H9 (cell line): ENCODE results near the gene CRB3. TPM values are rescaled to one million over a fixed set of nuclear protein-coding genes. Genes with fewer than 3 reads are reported as not detected.

ENCODE experiments used
- DNase-seq: peaks from one replicate; pipeline ENCODE4 v3.0.0-alpha.2; 2017
- H2AFZ ChIP-seq: one replicate; pipeline ENCODE4 v1.6.1; 2013; ENCODE audit warnings: mild to moderate bottlenecking, low read length, control low read depth, moderate library complexity
- H2AK5ac ChIP-seq: 2 replicates; pipeline ENCODE4 v1.6.1; 2013; ENCODE audit warnings: low read length, control low read depth, mixed read lengths; ENCODE audit not compliant: insufficient read length
- H2BK120ac ChIP-seq: one replicate; pipeline ENCODE4 v1.6.1; 2013; ENCODE audit warnings: low read depth, mild to moderate bottlenecking, low read length, control low read depth, inconsistent platforms; ENCODE audit not compliant: poor library complexity, severe bottlenecking
- H2BK12ac ChIP-seq: 2 replicates; pipeline ENCODE4 v1.6.1; 2013; ENCODE audit warnings: low read length, control low read depth, mixed read lengths, low read depth; ENCODE audit not compliant: insufficient read length
- H2BK15ac ChIP-seq: 2 replicates; pipeline ENCODE4 v1.6.1; 2013; ENCODE audit warnings: low read depth, low read length, control low read depth
- H2BK20ac ChIP-seq: one replicate; pipeline ENCODE4 v1.6.1; 2013; ENCODE audit warnings: low read depth, mild to moderate bottlenecking, low read length, control low read depth, inconsistent platforms; ENCODE audit not compliant: poor library complexity, severe bottlenecking
- H2BK5ac ChIP-seq: 2 replicates; pipeline ENCODE4 v1.6.1; 2013; ENCODE audit warnings: low read length, control low read depth, mixed read lengths; ENCODE audit not compliant: insufficient read length
- H3K14ac ChIP-seq: 2 replicates; pipeline ENCODE4 v1.6.1; 2013; ENCODE audit warnings: low read length, control low read depth; ENCODE audit not compliant: insufficient read depth
- H3K18ac ChIP-seq: 2 replicates; pipeline ENCODE4 v1.6.1; 2013; ENCODE audit warnings: low read depth, mild to moderate bottlenecking, mixed read lengths, low read length, control low read depth; ENCODE audit not compliant: insufficient read length
- H3K23ac ChIP-seq: 2 replicates; pipeline ENCODE4 v1.6.1; 2013; ENCODE audit warnings: low read length, control low read depth, mixed read lengths, low read depth; ENCODE audit not compliant: insufficient read length
- H3K23me2 ChIP-seq: 2 replicates; pipeline ENCODE4 v1.6.1; 2013; ENCODE audit warnings: low read depth, mild to moderate bottlenecking, mixed read lengths, low read length, control low read depth; ENCODE audit not compliant: insufficient read length, poor library complexity, severe bottlenecking
- H3K27ac ChIP-seq: 2 replicates; pipeline ENCODE4 v1.5.1; 2013; ENCODE audit warnings: low read length, control low read depth, mixed read lengths, low read depth; ENCODE audit not compliant: insufficient read length
- H3K27me3 ChIP-seq: 2 replicates; pipeline ENCODE4 v1.6.1; 2013; ENCODE audit warnings: low read length, control low read depth, inconsistent platforms; ENCODE audit not compliant: insufficient read depth
- H3K4ac ChIP-seq: 2 replicates; pipeline ENCODE4 v1.6.1; 2013; ENCODE audit warnings: low read depth, mild to moderate bottlenecking, control low read depth, inconsistent platforms, low read length, moderate library complexity
- H3K4me1 ChIP-seq: 2 replicates; pipeline ENCODE4 v1.6.1; 2013; ENCODE audit warnings: low read length, control low read depth, inconsistent platforms; ENCODE audit not compliant: insufficient read depth
- H3K4me2 ChIP-seq: 2 replicates; pipeline ENCODE4 v1.6.1; 2013; ENCODE audit warnings: low read length, control low read depth, mixed read lengths; ENCODE audit not compliant: insufficient read length, insufficient read depth
- H3K56ac ChIP-seq: 2 replicates; pipeline ENCODE4 v1.6.1; 2013; ENCODE audit warnings: low read depth, mild to moderate bottlenecking, mixed read lengths, low read length, control low read depth; ENCODE audit not compliant: insufficient read length
- H3K79me1 ChIP-seq: 2 replicates; pipeline ENCODE4 v1.6.1; 2013; ENCODE audit warnings: low read depth, mild to moderate bottlenecking, moderate library complexity, low read length, control low read depth, inconsistent platforms; ENCODE audit not compliant: insufficient read depth, poor library complexity, severe bottlenecking
- H3K79me2 ChIP-seq: 2 replicates; pipeline ENCODE4 v1.6.1; 2013; ENCODE audit warnings: low read length, control low read depth, inconsistent platforms; ENCODE audit not compliant: insufficient read depth
- H3K9ac ChIP-seq: 2 replicates; pipeline ENCODE4 v1.6.1; 2013; ENCODE audit warnings: low read length, control low read depth, mixed read lengths; ENCODE audit not compliant: insufficient read length; ENCODE audit errors: extremely low read depth
- H3K9me3 ChIP-seq: one replicate; pipeline ENCODE4 v1.6.1; 2013; ENCODE audit warnings: low read depth, low read length, inconsistent platforms; ENCODE audit not compliant: control insufficient read depth
- H3T11ph ChIP-seq: one replicate; pipeline ENCODE4 v1.6.1; 2013; ENCODE audit warnings: mild to moderate bottlenecking, low read length, control low read depth, inconsistent platforms
- H4K20me1 ChIP-seq: one replicate; pipeline ENCODE4 v1.6.1; 2013; ENCODE audit not compliant: control insufficient read depth, insufficient read length, insufficient read depth
- H4K5ac ChIP-seq: 2 replicates; pipeline ENCODE4 v1.6.1; 2013; ENCODE audit warnings: low read depth, mild to moderate bottlenecking, mixed read lengths, low read length, control low read depth; ENCODE audit not compliant: insufficient read length
- H4K8ac ChIP-seq: replicated peaks from 2 replicates; pipeline ENCODE4 v1.6.1; 2013; ENCODE audit warnings: low read length, control low read depth, mixed read lengths, low read depth; ENCODE audit not compliant: insufficient read length
- H4K91ac ChIP-seq: 2 replicates; pipeline ENCODE4 v1.6.1; 2013; ENCODE audit warnings: low read depth, mild to moderate bottlenecking, moderate library complexity, mixed read lengths, low read length, control low read depth; ENCODE audit not compliant: insufficient read length
- H3K27ac Mint-ChIP-seq, 3 experiments: 2 replicates in 2 of 3; 3 replicates in 1 of 3; pipeline ENCODE4 v1.8.0; 2020 to 2021; ENCODE audit warnings: mixed read lengths in 3 of 3, mild to moderate bottlenecking in 1 of 3, moderate library complexity in 1 of 3
- H3K27me3 Mint-ChIP-seq: 2 replicates; pipeline ENCODE4 v1.8.0; 2021; ENCODE audit warnings: low read depth, mild to moderate bottlenecking, moderate library complexity, mixed read lengths
- H3K36me3 Mint-ChIP-seq, 3 experiments: 2 replicates in 2 of 3; 3 replicates in 1 of 3; pipeline ENCODE4 v1.8.0; 2020 to 2021; ENCODE audit warnings: low read depth in 3 of 3, mixed read lengths in 3 of 3; ENCODE audit not compliant: insufficient read depth in 1 of 3
- H3K4me1 Mint-ChIP-seq, 2 experiments: 2 replicates each; pipeline ENCODE4 v1.8.0; 2020; ENCODE audit warnings: mixed read lengths in 2 of 2
- H3K4me3 Mint-ChIP-seq, 2 experiments: 2 replicates in 1 of 2; 3 replicates in 1 of 2; pipeline ENCODE4 v1.8.0; 2020 to 2021; ENCODE audit warnings: mild to moderate bottlenecking in 2 of 2, mixed read lengths in 2 of 2, moderate library complexity in 1 of 2
- H3K9me3 Mint-ChIP-seq, 2 experiments: 2 replicates in 1 of 2; 3 replicates in 1 of 2; pipeline ENCODE4 v1.8.0; 2020; ENCODE audit warnings: mild to moderate bottlenecking in 2 of 2, mixed read lengths in 2 of 2, moderate library complexity in 1 of 2
- whole genome bisulfite sequencing: extraction: QIAGEN DNeasy Blood & Tissue Kit; methylation state at CpG from one replicate; pipeline ENCODE4 v1.1.7; 2013; ENCODE audit warnings: missing lambda C conversion rate, low lambda C conversion rate, mixed read lengths; ENCODE audit not compliant: insufficient read length; ENCODE audit errors: extremely low coverage; 5-methylcytosine and 5-hydroxymethylcytosine counted together
- total RNA-seq: library from RNA; stranded (reverse); gene quantifications from 2 replicates; pipeline ENCODE4 v1.2.1, GENCODE V29; 2021
- TF ChIP-seq, protein P1 (sequence below): fragments of 200-600 bp; sonication (generic); conservative IDR thresholded peaks from 3 replicates; pipeline ENCODE4 v1.8.0; 2021; ENCODE audit warnings: antibody characterized with exemption, mild to moderate bottlenecking

Gene CRB3
- total RNA-seq, 1 experiment from 2014 or later, result 32.1 TPM

DNA sequence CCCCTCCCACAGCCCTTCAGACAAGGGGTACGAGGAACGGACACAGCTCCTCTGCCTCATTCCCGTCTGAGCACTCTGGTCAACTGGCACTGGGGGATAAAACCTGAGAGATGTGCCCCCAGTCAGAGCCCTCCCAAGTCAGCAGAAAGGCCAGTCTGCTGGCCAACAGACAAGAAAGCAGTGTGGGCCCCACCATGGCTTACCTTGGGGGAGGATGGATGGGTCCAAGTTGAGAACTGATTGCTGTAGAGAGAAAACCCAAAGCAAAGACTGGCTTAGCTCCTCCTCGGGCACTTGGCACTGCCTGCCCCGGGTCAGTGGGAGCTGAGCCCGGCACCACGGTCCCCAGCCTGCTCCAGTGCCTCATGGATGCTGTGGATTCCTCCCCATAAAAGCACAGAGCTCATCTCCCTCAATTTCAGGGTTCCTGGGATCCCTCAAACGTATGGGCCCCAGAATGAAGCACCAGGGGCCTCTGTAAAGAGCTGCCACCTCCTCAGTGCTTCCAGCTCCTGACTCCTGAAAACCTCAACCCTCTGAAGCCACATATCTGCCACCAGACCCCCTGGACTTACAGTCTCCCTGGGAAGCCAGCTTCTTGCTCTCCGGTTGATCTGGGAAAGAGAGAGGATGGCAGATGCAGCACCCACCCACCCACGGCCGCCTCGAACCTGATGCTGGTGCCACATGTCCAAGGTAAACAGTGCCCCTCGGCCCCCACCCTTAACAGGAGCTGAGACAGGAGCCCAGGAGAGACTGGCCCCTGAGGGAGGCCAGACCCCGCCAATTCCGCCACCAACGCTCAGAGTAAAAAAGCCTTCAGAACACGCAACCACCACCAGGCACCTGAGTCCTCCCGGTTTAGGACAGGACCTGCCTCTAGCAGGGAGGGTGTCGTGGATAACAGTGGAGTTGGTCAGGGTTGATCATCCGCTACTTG, 42.7 kb upstream of the CRB3 start:
- H2BK5ac ChIP-seq, result no peak overlapping the region
- Mint-ChIP-seq H3K27ac (peak overlapping the region in 2 of 3 experiments; percentile 64 to 70; a peak in 2 of 7 replicates), H3K4me3 (peak overlapping the region in 1 of 2 experiments; percentile 38; a peak in 1 of 5 replicates), H3K4me1 (peaks cover 10 to 15% of the 10 kb centered on the region in 2 experiments), H3K27me3 (peaks cover 4% of the 10 kb centered on the region; the same call in 1 of the 2 replicates), H3K9me3 (peaks cover 6 to 8% of the 10 kb centered on the region in 2 experiments), H3K36me3 (peaks cover 43 to 79% (median 74%) of the 10 kb centered on the region in 3 experiments)
- DNase-seq, result no peak
- no peak overlapping the region for H3K9ac ChIP-seq
- H2AK5ac ChIP-seq, result no peak overlapping the region
- no peak overlapping the region for H4K8ac ChIP-seq
- H3K27me3 ChIP-seq, result no peaks in the 10 kb centered on the region
- no peak overlapping the region for H2BK15ac ChIP-seq
- no CpG with 5 or more reads among the region's 20 CpGs for WGBS
- no peak overlapping the region for H4K91ac ChIP-seq
- peaks cover 4% of the 10 kb centered on the region for H3K23me2 ChIP-seq
- H3K9me3 ChIP-seq, result no peaks in the 10 kb centered on the region
- no peak overlapping the region for H4K5ac ChIP-seq
- no peak overlapping the region for H3K27ac ChIP-seq
- no peak overlapping the region for H3K56ac ChIP-seq
- H3K23ac ChIP-seq, result no peak overlapping the region
- H2BK20ac ChIP-seq, result no peak overlapping the region
- H3K4me1 ChIP-seq, result no peaks in the 10 kb centered on the region
- H3K14ac ChIP-seq, result no peak overlapping the region
- no peak overlapping the region for H3K4me2 ChIP-seq
- TF ChIP-seq, protein P1, sequence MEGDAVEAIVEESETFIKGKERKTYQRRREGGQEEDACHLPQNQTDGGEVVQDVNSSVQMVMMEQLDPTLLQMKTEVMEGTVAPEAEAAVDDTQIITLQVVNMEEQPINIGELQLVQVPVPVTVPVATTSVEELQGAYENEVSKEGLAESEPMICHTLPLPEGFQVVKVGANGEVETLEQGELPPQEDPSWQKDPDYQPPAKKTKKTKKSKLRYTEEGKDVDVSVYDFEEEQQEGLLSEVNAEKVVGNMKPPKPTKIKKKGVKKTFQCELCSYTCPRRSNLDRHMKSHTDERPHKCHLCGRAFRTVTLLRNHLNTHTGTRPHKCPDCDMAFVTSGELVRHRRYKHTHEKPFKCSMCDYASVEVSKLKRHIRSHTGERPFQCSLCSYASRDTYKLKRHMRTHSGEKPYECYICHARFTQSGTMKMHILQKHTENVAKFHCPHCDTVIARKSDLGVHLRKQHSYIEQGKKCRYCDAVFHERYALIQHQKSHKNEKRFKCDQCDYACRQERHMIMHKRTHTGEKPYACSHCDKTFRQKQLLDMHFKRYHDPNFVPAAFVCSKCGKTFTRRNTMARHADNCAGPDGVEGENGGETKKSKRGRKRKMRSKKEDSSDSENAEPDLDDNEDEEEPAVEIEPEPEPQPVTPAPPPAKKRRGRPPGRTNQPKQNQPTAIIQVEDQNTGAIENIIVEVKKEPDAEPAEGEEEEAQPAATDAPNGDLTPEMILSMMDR, result no peak
- H3K79me2 ChIP-seq, result peaks cover 44% of the 10 kb centered on the region
- H2AFZ ChIP-seq, result no peak overlapping the region
- no peaks in the 10 kb centered on the region for H4K20me1 ChIP-seq
- H3K18ac ChIP-seq, result no peak overlapping the region
- no peak overlapping the region for H3K4ac ChIP-seq
- peaks cover 7% of the 10 kb centered on the region for H3K79me1 ChIP-seq
- no peak overlapping the region for H2BK12ac ChIP-seq
- H3T11ph ChIP-seq, result no peak overlapping the region
- H2BK120ac ChIP-seq, result no peak overlapping the region
